Measurements from ENCODE around the gene ECD.
"Not testable (repeated sequence)": the region's sequence is repeated elsewhere in the genome, so short reads cannot be mapped to it uniquely, and the experiment has no call there.

ECD gene

GRCh38 chr10:73174148-73174925, 6.5 kb upstream of the ECD start:
- no peak for DNase-seq (ENCODE audit: low spot score in 2 of 2)
- no peak overlapping the region for H3K27ac Mint-ChIP-seq
- ATAC-seq (ENCODE audit: low read depth), result no peak
- no peak overlapping the region for H3K4me3 Mint-ChIP-seq
- H3K36me3 Mint-ChIP-seq, result peaks cover 8% of the 10 kb centered on the region
- no peaks in the 10 kb centered on the region for H3K4me1 Mint-ChIP-seq
- H3K27me3 Mint-ChIP-seq, result no peaks in the 10 kb centered on the region
- H3K9me3 Mint-ChIP-seq, result no peaks in the 10 kb centered on the region

DNA sequence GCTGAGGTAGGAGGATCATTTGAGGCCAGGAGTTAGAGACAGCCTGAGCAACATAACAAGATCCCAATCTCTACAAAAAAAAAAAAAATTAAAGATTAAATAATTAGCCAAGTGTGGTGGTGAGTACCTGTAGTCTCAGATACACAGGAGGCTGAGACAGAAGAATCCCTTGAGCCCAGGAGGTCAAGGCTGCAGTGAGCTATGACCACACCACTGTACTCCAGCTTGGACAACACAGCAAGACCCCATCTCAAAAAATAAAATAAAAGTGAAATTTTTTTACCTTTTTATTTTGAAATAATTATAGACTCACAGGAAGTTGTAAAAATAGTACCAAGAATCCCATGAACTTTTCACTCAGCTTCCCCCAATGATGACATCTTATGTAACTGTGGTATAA, 5.1 kb upstream of the ECD start:
- Mint-ChIP-seq H3K4me1 (no peaks in the 10 kb centered on the region), H3K36me3 (peaks cover 6% of the 10 kb centered on the region), H3K27me3 (no peaks in the 10 kb centered on the region), H3K27ac (no peak overlapping the region), H3K4me3 (no peak overlapping the region), H3K9me3 (no peaks in the 10 kb centered on the region)
- no peak for ATAC-seq (ENCODE audit: low read depth)
- no peak for DNase-seq (ENCODE audit: low spot score in 2 of 2)

GRCh38 chr10:73169320-73169719, 1.5 kb upstream of the ECD start:
- DNase-seq (ENCODE audit: low spot score in 2 of 2) (no peak), ATAC-seq (ENCODE audit: low read depth) (no peak)
- Mint-ChIP-seq H3K9me3 (no peaks in the 10 kb centered on the region), H3K4me1 (peaks cover 18% of the 10 kb centered on the region), H3K4me3 (no peak overlapping the region), H3K36me3 (peaks cover 7% of the 10 kb centered on the region), H3K27me3 (no peaks in the 10 kb centered on the region), H3K27ac (no peak overlapping the region)

GRCh38 chr10:73168465-73168803, 626 bp upstream of the ECD start:
- Mint-ChIP-seq H3K9me3 (no peaks in the 10 kb centered on the region), H3K27ac (peak overlapping the region; percentile 96), H3K36me3 (peaks cover 7% of the 10 kb centered on the region), H3K4me3 (peak overlapping the region; percentile 87), H3K4me1 (peaks cover 20% of the 10 kb centered on the region), H3K27me3 (no peaks in the 10 kb centered on the region)
- DNase-seq (ENCODE audit: low spot score in 2 of 2) (no peak), ATAC-seq (ENCODE audit: low read depth) (peak; percentile 5)

DNA sequence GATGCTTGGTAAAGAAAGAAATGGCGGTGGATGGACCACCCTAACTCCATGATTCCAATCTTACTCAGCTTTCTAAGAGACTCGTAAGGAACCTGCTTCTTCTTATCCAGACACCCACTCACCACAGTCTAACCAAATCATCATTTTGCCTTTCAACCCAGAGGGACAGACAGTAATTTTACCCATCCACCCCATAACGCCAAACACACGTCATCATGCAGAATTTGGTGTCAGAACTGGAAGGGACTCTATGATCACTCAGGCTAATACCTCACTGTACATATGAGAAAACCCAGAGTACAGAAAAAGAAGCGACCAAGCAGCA, 388 bp downstream of the ECD start:
- peak overlapping the region; percentile 96 for H3K27ac Mint-ChIP-seq
- H3K4me1 Mint-ChIP-seq, result peaks cover 25% of the 10 kb centered on the region
- H3K4me3 Mint-ChIP-seq, result peak overlapping the region; percentile 87
- ATAC-seq (ENCODE audit: low read depth) (no peak), DNase-seq (ENCODE audit: low spot score in 2 of 2) (no peak)
- H3K9me3 Mint-ChIP-seq, result no peaks in the 10 kb centered on the region
- no peaks in the 10 kb centered on the region for H3K27me3 Mint-ChIP-seq
- H3K36me3 Mint-ChIP-seq, result peaks cover 7% of the 10 kb centered on the region

GRCh38 chr10:73166972-73167371, 836 bp downstream of the ECD start:
- ATAC-seq (ENCODE audit: low read depth), result no peak
- DNase-seq (ENCODE audit: low spot score in 2 of 2), result no peak
- Mint-ChIP-seq H3K27ac (peak overlapping the region; percentile 96), H3K4me1 (peaks cover 28% of the 10 kb centered on the region), H3K9me3 (no peaks in the 10 kb centered on the region), H3K27me3 (no peaks in the 10 kb centered on the region), H3K4me3 (peak overlapping the region; percentile 87), H3K36me3 (peaks cover 10% of the 10 kb centered on the region)

- no peaks in the 10 kb centered on the region for H3K9me3 Mint-ChIP-seq
- H3K27me3 Mint-ChIP-seq, result no peaks in the 10 kb centered on the region
- DNase-seq (ENCODE audit: low spot score in 2 of 2) (no peak), ATAC-seq (ENCODE audit: low read depth) (no peak)
- peak overlapping the region; percentile 32 for H3K27ac Mint-ChIP-seq
- peaks cover 40% of the 10 kb centered on the region for H3K4me1 Mint-ChIP-seq
- H3K4me3 Mint-ChIP-seq, result no peak overlapping the region
- H3K36me3 Mint-ChIP-seq, result peaks cover 19% of the 10 kb centered on the region
These were observed 4.7 kb downstream of the ECD start for GRCh38 chr10:73163096-73163495.

DNA sequence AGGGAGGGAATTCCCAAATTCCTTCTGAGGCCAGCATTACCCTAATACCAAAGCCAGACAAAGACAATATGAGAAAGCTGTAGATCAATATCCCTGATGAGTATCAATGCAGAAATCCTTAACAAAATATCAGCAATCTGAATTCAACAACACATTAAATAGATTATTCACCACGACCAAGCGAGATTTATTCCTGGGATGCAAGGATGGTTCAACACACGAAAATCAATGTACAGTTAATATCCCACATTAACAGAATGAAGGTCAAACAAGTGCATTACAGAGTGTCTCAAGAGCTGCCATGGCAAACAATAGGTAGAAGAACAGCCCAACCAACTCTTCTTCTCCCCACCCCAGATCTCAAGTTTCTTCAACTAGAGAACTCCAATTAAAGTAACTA, 6.1 kb downstream of the ECD start:
- Mint-ChIP-seq H3K27ac (peak overlapping the region; percentile 32), H3K4me1 (peaks cover 34% of the 10 kb centered on the region), H3K36me3 (peaks cover 22% of the 10 kb centered on the region), H3K27me3 (no peaks in the 10 kb centered on the region), H3K4me3 (no peak overlapping the region), H3K9me3 (no peaks in the 10 kb centered on the region)
- no peak for ATAC-seq (ENCODE audit: low read depth)
- no peak for DNase-seq (ENCODE audit: low spot score in 2 of 2)

GRCh38 chr10:73161079-73161478, 6.7 kb downstream of the ECD start:
- no peaks in the 10 kb centered on the region for H3K27me3 Mint-ChIP-seq
- H3K4me3 Mint-ChIP-seq, result no peak overlapping the region
- peak overlapping the region; percentile 8 for H3K27ac Mint-ChIP-seq
- H3K9me3 Mint-ChIP-seq, result no peaks in the 10 kb centered on the region
- H3K36me3 Mint-ChIP-seq, result peaks cover 24% of the 10 kb centered on the region
- DNase-seq (ENCODE audit: low spot score in 2 of 2), result no peak
- H3K4me1 Mint-ChIP-seq, result peaks cover 30% of the 10 kb centered on the region
- ATAC-seq (ENCODE audit: low read depth), result no peak

DNA sequence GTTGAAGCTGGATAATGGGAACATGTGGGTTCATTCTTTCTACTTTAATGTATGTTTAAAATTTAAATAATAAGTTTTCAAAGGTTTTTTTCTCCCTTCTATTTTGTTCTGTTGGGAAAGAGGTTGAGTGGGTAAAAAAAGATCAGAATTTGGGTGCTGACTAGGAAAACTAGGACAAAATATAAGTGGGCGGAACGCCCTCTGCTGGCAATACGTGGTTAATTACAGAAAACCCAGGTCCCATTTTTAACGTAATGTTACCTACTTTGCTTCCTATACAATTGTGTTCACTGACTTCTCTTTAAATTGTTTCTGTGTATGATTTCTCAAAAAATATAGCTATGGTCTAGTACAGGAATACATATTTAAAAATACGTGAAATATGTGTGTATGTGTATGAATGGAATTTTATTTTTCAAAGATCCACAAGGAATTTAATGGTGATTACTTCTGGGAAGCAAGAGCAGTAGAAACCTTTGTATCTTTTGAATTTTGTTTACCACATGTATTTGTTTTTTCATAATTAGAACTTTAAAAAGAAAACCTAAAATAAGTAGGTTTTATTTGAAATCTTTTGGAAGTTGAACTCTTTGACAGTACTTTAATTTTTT, 8.7 kb downstream of the ECD start:
- ATAC-seq (ENCODE audit: low read depth) (peak; percentile 65), DNase-seq (ENCODE audit: low spot score in 2 of 2) (peak; percentile 43 to 62)
- Mint-ChIP-seq H3K4me3 (no peak overlapping the region), H3K27ac (no peak overlapping the region), H3K9me3 (no peaks in the 10 kb centered on the region), H3K36me3 (peaks cover 21% of the 10 kb centered on the region), H3K27me3 (no peaks in the 10 kb centered on the region), H3K4me1 (peaks cover 23% of the 10 kb centered on the region)

- H3K36me3 Mint-ChIP-seq, result peaks cover 19% of the 10 kb centered on the region
- ATAC-seq (ENCODE audit: low read depth), result no peak
- peaks cover 8% of the 10 kb centered on the region for H3K4me1 Mint-ChIP-seq
- no peaks in the 10 kb centered on the region for H3K9me3 Mint-ChIP-seq
- no peak for DNase-seq (ENCODE audit: low spot score in 2 of 2)
- no peak overlapping the region for H3K4me3 Mint-ChIP-seq
- H3K27ac Mint-ChIP-seq, result no peak overlapping the region
- no peaks in the 10 kb centered on the region for H3K27me3 Mint-ChIP-seq
These were observed 11.8 kb downstream of the ECD start for GRCh38 chr10:73156054-73156453.

DNA sequence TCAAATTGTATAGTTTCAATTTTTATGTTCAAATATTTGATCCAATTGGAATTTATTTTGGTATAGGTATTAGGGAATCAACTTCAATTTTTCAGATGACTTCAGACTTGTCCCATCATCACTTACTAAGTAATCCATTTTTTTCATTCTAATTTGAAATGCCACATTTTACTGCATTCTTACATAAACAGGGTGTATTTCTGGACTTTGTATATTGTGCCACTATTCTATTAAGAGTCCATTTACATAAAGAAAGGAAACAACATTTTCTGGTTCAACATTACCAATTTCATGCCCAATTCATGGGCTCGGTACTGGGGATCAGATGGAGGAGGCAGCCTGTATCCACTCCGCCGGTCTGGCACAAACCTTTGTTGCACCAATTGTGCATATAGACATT, 15.8 kb downstream of the ECD start:
- Mint-ChIP-seq H3K9me3 (no peaks in the 10 kb centered on the region), H3K4me1 (peaks cover 3% of the 10 kb centered on the region), H3K36me3 (peaks cover 24% of the 10 kb centered on the region), H3K4me3 (no peak overlapping the region), H3K27me3 (no peaks in the 10 kb centered on the region), H3K27ac (peak overlapping the region; percentile 8)
- ATAC-seq (ENCODE audit: low read depth) (no peak), DNase-seq (ENCODE audit: low spot score in 2 of 2) (no peak)

- H3K4me3 Mint-ChIP-seq; H3K27me3 Mint-ChIP-seq; H3K27ac Mint-ChIP-seq; H3K9me3 Mint-ChIP-seq; ATAC-seq (ENCODE audit: low read depth); DNase-seq (ENCODE audit: low spot score in 2 of 2); H3K4me1 Mint-ChIP-seq: not testable (repeated sequence)
- H3K36me3 Mint-ChIP-seq, result peaks cover 20% of the 10 kb centered on the region
These were observed 17.0 kb downstream of the ECD start for GRCh38 chr10:73150633-73151413.

DNA sequence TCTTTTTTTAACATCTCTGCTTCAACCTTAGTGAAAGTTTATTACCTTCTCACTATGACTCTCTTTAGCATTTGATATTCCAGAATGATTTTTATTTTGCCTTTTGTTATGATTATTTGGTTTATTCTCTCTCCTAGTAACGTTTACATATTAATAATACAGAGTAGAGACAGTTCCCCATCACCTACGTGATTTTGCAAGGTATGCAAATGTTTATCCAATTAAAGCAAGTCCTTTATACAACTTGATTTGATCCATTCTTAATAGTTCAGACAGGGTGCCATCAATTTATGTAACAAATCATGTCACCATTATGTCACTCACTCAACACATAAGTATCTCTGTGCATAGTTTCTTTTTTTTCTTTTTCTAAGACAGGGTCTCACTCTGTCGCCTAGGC, 26.2 kb downstream of the ECD start:
- no peak for ATAC-seq (ENCODE audit: low read depth)
- Mint-ChIP-seq H3K27ac (no peak overlapping the region), H3K36me3 (peaks cover 24% of the 10 kb centered on the region), H3K4me3 (no peak overlapping the region), H3K27me3 (no peaks in the 10 kb centered on the region), H3K4me1 (no peaks in the 10 kb centered on the region), H3K9me3 (no peaks in the 10 kb centered on the region)
- no peak for DNase-seq (ENCODE audit: low spot score in 2 of 2)
